Neural cell (in vitro differentiated cells): ENCODE data around the gene ZSCAN9. TPM values are rescaled to one million over a fixed set of nuclear protein-coding genes. Genes with fewer than 3 reads are reported as not detected.

Experiments
- H2AFZ ChIP-seq: fragments of 200-600, 300-800 bp; sonication (generic), shearing (Covaris generic); 2 replicates; pipeline ENCODE4 v1.6.0; 2014; ENCODE audit warnings: low read depth, mild to moderate bottlenecking, antibody characterized with exemption, low read length, moderate library complexity
- H3F3A ChIP-seq: fragments of 200-600 bp; shearing (Covaris generic); 2 replicates; pipeline ENCODE4 v1.6.1; 2016; ENCODE audit warnings: mild to moderate bottlenecking, moderate library complexity, mixed read lengths, antibody characterized with exemption, low read length; ENCODE audit not compliant: insufficient read depth, poor library complexity, severe bottlenecking
- H3K27ac ChIP-seq: fragments of 200-600, 300-800 bp; sonication (generic), shearing (Covaris generic); 2 replicates; pipeline ENCODE4 v1.5.1; 2014; ENCODE audit warnings: mild to moderate bottlenecking, low read length, moderate library complexity
- H3K27me3 ChIP-seq: fragments of 300-800, 200-600 bp; sonication (generic), shearing (Covaris generic); 2 replicates; pipeline ENCODE4 v1.6.0; 2014; ENCODE audit warnings: mild to moderate bottlenecking, low read depth, low read length, moderate library complexity; ENCODE audit not compliant: insufficient read depth
- H3K36me3 ChIP-seq: fragments of 300-800, 200-600 bp; sonication (generic), shearing (Covaris generic); 2 replicates; pipeline ENCODE4 v1.5.1; 2014; ENCODE audit warnings: mild to moderate bottlenecking, antibody characterized with exemption, low read length, moderate library complexity; ENCODE audit not compliant: insufficient read depth
- H3K4me2 ChIP-seq: fragments of 300-800, 200-600 bp; sonication (generic), shearing (Covaris generic); 2 replicates; pipeline ENCODE4 v1.6.0; 2014; ENCODE audit warnings: mild to moderate bottlenecking, low read length
- H3K4me3 ChIP-seq: fragments of 300-800, 200-600 bp; sonication (generic), shearing (Covaris generic); 2 replicates; pipeline ENCODE4 v1.5.1; 2014; ENCODE audit warnings: mild to moderate bottlenecking, low read length, moderate library complexity
- H3K79me2 ChIP-seq: fragments of 200-600 bp; shearing (Covaris generic); replicated peaks from 2 replicates; pipeline ENCODE4 v1.6.0; 2014; ENCODE audit warnings: mild to moderate bottlenecking, low read length, moderate library complexity; ENCODE audit not compliant: insufficient read depth
- H3K9ac ChIP-seq: fragments of 300-800, 200-600 bp; sonication (generic), shearing (Covaris generic); 2 replicates; pipeline ENCODE4 v1.6.1; 2016; ENCODE audit warnings: mild to moderate bottlenecking, low read length, mixed read lengths
- H3K9me2 ChIP-seq: fragments of 200-600 bp; shearing (Covaris generic); 2 replicates; pipeline ENCODE4 v1.6.1; 2016; ENCODE audit warnings: mild to moderate bottlenecking, low read length, mixed read lengths; ENCODE audit not compliant: insufficient read depth
- H3K9me3 ChIP-seq: fragments of 200-600, 300-800 bp; sonication (generic), shearing (Covaris generic); 2 replicates; pipeline ENCODE4 v1.6.1; 2016; ENCODE audit warnings: mild to moderate bottlenecking, mixed run types, low read length, moderate library complexity, mixed read lengths
- H4K20me1 ChIP-seq: fragments of 200-600 bp; shearing (Covaris generic); 2 replicates; pipeline ENCODE4 v1.6.1; 2016; ENCODE audit warnings: mild to moderate bottlenecking, mixed run types; ENCODE audit not compliant: insufficient read depth
- CTCF ChIP-seq: fragments of 450-650 bp; IDR thresholded peaks from 2 replicates; pipeline ENCODE4 v1.5.1; 2014; ENCODE audit warnings: antibody characterized with exemption, mild to moderate bottlenecking, moderate library complexity; ENCODE audit not compliant: poor library complexity, severe bottlenecking
- EP300 ChIP-seq: fragments of 450-650 bp; conservative IDR thresholded peaks from 2 replicates; pipeline ENCODE4 v1.6.1; 2014; ENCODE audit warnings: antibody characterized with exemption, mild to moderate bottlenecking, moderate library complexity; ENCODE audit not compliant: poor library complexity, severe bottlenecking
- EZH2 ChIP-seq: fragments of 200-600, 300-800 bp; shearing (Covaris generic), sonication (generic); IDR thresholded peaks from 2 replicates; pipeline ENCODE4 v1.6.1; 2014; ENCODE audit warnings: antibody characterized with exemption, low read length, borderline replicate concordance, mild to moderate bottlenecking; ENCODE audit not compliant: insufficient read depth, poor library complexity, severe bottlenecking
- MXI1 ChIP-seq: fragments of 450-650 bp; conservative IDR thresholded peaks from 2 replicates; pipeline ENCODE4 v1.6.1; 2014; ENCODE audit warnings: antibody characterized with exemption, mild to moderate bottlenecking; ENCODE audit not compliant: poor library complexity, severe bottlenecking
- POLR2AphosphoS5 ChIP-seq: IDR thresholded peaks from 2 replicates; pipeline ENCODE4 v1.6.1; 2012
- RAD21 ChIP-seq: fragments of 450-650 bp; conservative IDR thresholded peaks from 2 replicates; pipeline ENCODE4 v1.6.1; 2014; ENCODE audit warnings: antibody characterized with exemption, mild to moderate bottlenecking, moderate library complexity
- REST ChIP-seq: IDR thresholded peaks from 2 replicates; pipeline ENCODE4 v1.6.1; 2012; ENCODE audit warnings: borderline replicate concordance
- SMC3 ChIP-seq: fragments of 450-650 bp; conservative IDR thresholded peaks from 2 replicates; pipeline ENCODE4 v1.6.1; 2014; ENCODE audit warnings: antibody characterized with exemption, mild to moderate bottlenecking, moderate library complexity; ENCODE audit not compliant: poor library complexity
- TAF1 ChIP-seq: IDR thresholded peaks from 2 replicates; pipeline ENCODE4 v1.6.1; 2012; ENCODE audit warnings: low read depth
- polyA plus RNA-seq: library from polyadenylated mRNA; depleted of rRNA; stranded (reverse); fragments of >200 nt; gene quantifications from 2 replicates; pipeline ENCODE4 v1.2.3, GENCODE V29; 2014

Gene ZSCAN9
- polyA plus RNA-seq, 1 donor from 2014 or later: 102 TPM

GRCh38 chr6:28182255-28182654, 42.8 kb upstream of the ZSCAN9 start:
- H3K9ac ChIP-seq: no peak overlapping the region
- no peak overlapping the region for H3K4me2 ChIP-seq
- H3K79me2 ChIP-seq: no peaks in the 10 kb centered on the region
- no peaks in the 10 kb centered on the region for H3K36me3 ChIP-seq
- TF ChIP-seq MXI1: no peak
- no peak for TF ChIP-seq REST
- no peak for TF ChIP-seq EP300
- no peak for TF ChIP-seq TAF1
- TF ChIP-seq CTCF: no peak
- no peak for TF ChIP-seq SMC3
- TF ChIP-seq POLR2AphosphoS5: no peak
- TF ChIP-seq RAD21: no peak
- TF ChIP-seq EZH2: no peak
- no peak overlapping the region for H3K27ac ChIP-seq
- no peaks in the 10 kb centered on the region for H4K20me1 ChIP-seq
- H3K4me3 ChIP-seq: no peak overlapping the region
- H3F3A ChIP-seq: no peaks in the 10 kb centered on the region
- no peaks in the 10 kb centered on the region for H3K9me3 ChIP-seq
- no peaks in the 10 kb centered on the region for H3K9me2 ChIP-seq
- no peaks in the 10 kb centered on the region for H3K27me3 ChIP-seq
- H2AFZ ChIP-seq: no peak overlapping the region

- no peaks in the 10 kb centered on the region for H4K20me1 ChIP-seq
- H3K9me3 ChIP-seq: no peaks in the 10 kb centered on the region
- H3K9ac ChIP-seq: no peak overlapping the region
- no peaks in the 10 kb centered on the region for H3K9me2 ChIP-seq
- no peak overlapping the region for H3K4me2 ChIP-seq
- H3K36me3 ChIP-seq: no peaks in the 10 kb centered on the region
- no peak overlapping the region for H3K27ac ChIP-seq
- TF ChIP-seq RAD21 (no peak), EZH2 (no peak), CTCF (no peak)
- H3K27me3 ChIP-seq: no peaks in the 10 kb centered on the region
- no peaks in the 10 kb centered on the region for H3F3A ChIP-seq
- no peaks in the 10 kb centered on the region for H3K79me2 ChIP-seq
- H2AFZ ChIP-seq: no peak overlapping the region
- no peak overlapping the region for H3K4me3 ChIP-seq
Observed at GRCh38 chr6:28188111-28188979, 36.7 kb upstream of the ZSCAN9 start.
